GM21423 (cell line): ENCODE measurements around the gene ACCSL.
A peak's percentile ranks its signal among the peaks of the same experiment; 100 is the strongest.

Experiments used
- ATAC-seq: cut with Tn5 transposase; IDR thresholded peaks from one replicate; pipeline ENCODE4 v1.9.1; 2021; ENCODE audit warnings: mild to moderate bottlenecking, moderate library complexity; ENCODE audit not compliant: unreplicated experiment

Gene ACCSL

GRCh38 chr11:44049832-44050231 lies 2.1 kb downstream of the ACCSL start:
- ATAC-seq, result no peak

DNA sequence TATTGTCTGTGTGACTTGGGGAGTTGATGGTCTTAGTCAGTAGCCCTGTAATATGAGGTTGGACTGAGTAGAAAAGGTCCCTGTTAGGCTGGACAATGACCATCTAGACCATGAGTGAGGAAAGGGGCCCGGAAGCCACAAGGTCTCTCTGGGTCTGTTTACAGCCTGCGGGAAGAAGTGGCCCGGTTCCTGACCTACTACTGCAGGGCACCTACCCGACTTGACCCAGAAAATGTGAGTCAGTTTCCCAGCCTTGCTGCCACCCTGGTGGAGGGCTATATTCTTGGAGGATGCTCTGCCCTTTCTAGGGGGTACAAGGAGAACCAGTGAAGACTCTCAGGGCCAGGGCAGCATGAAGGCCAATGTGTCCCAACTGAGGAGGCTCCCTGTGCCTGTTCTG lies 3.4 kb downstream of the ACCSL start:
- ATAC-seq, result no peak

DNA sequence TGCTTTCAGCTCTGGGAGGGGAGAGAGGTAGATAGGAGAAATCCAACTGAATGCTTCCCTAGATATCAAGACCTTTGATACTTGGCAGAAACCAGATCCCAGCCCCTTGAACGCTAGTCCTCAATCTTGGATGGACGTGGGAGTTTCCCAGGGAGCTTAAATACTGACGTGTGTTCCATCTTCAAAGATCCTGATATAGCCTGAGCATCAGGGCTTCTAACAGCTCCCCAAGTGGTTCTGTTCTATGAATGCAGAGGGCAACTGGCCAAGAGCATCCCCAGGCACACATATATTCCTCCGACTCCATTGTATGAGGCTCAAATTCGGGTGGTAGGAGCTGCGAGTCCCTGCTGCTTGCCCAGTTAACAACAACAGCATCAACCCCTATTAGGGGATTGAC lies 9.6 kb downstream of the ACCSL start:
- ATAC-seq, result no peak

- no peak for ATAC-seq
These were observed 10.5 kb downstream of the ACCSL start for GRCh38 chr11:44058275-44058674.

DNA sequence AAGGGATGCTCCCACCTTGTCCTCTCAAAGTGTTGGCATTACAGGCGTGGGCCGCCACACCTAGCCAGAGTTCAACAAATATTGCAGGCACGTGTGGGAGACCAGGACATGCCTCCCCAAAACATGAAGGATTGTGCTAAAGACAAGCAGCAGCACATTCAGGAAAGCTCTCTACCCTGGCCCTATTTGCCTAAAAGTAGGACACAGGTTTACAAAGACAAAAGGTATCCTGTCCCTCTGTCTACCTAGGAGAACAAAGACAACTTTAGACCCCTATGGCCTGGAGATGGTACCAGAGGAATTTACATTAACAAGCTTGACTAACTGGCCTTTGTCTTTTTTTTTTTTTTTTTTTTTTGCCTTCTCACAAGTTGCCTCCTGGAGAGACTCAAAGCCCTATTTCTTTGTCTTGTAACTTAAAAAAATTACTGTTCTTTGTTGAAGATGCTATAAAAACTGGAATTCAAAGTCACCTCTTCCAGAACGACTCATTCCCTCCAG lies 17.4 kb downstream of the ACCSL start:
- no peak for ATAC-seq

DNA sequence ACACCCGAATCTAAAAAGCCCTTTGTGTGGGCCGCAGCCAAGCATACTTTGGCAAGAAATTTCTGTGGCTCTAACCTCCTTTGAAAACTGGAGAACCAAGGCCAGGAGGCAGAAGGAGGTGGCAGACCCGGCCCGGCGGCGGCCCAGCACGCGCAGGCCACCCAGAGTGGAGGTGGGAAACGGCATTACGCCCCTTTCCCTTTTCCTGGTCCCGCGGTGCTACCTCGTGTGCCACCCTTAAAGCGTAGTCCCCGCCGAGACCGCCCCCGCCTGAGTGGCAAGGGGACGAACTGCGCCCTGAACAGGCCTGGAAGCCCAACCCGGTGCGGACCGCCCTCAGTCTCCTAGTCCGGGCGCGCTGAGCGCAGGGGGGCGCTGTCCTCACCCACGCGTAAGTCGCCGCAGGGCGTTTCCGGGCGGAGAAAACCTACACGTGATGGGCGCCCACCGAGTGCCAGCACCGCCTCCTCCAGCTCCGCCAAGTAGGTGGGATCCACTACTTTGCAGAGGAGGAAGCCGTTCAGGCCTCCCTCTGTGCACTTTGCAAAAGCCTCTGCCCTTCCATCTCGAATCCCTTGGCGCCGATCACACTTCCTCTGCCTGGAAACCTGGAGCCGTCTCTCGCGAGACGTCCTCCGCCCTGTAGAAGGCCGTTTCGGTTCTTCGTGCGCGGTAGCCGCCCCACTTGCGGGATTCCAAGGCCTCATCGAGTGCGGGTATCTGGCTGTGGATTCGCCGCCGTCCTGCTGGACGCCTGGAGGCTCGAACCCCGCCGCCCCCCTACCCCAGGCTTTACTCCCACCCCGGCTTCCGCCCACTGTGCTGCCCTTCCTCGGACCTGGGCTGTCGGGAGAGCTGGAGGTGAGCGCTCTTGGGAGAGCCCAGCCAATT lies 18.3 kb downstream of the ACCSL start, which contains the start of gene ACCS:
Gene ACCS (plus strand): TSS at position 430 of the 891 bp plus-strand sequence. CDS start 1,358 bp downstream, outside the sequence.
- ATAC-seq, result peak; percentile 96

DNA sequence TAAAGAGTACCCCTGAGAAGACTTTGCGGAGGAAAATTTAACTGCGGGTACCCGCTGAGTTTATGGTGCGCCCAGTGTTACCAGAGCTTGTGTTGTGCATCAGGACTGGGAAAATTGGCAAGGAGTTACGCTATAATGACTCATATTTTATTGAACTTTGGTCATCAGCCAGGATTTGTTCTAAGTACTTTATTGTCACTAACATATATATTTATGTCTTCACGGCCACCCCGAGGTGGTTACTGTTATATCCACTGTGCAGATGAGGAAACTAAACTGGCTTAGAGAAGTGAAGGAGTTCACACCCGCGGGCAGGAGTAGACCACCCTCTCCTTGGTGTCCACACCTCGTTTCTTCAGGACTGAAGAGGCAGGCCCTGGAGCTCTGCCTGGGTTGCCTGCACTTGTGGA lies 19.0 kb downstream of the ACCSL start:
- no peak for ATAC-seq

GRCh38 chr11:44067266-44067665 lies 19.5 kb downstream of the ACCSL start:
- no peak for ATAC-seq

DNA sequence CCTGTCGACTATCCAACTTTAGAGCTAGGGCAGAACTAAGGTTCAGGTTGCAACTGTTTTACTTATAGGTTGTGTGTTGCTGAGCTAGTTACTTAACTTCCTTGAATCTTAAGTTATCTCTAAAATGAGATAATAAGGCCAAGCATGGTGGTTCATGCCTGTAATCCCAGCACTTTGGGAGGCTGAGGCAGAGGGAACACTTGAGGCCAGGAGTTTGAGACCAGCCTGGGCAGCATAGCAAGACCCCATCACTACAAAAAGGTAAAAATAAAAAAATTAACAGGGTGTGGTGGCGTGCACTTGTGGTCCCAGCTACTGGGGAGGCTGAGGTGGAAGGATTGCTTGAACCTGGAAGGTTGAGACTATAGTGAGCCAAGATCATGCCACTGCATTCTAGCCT lies 20.4 kb downstream of the ACCSL start:
- no peak for ATAC-seq

DNA sequence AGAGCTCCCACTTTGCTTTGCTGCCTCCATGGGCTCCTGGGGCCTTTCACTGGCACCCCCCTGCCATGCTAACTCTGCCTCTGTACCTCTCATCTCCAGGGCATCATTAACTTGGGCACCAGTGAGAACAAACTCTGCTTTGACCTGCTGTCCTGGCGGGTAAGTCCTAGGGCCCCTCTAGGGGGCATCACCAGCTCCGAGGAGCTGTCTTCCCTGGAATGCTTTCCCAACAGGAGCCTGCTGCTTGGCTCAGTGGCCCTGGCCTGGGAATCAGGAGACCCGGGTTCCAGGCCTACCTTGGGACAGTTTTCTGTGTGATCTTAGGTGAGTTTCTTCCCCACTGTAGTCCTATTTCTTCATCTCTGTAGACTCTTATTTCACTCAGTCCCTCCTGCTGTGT lies 23.4 kb downstream of the ACCSL start:
- no peak for ATAC-seq

GRCh38 chr11:44072757-44073658 lies 25.2 kb downstream of the ACCSL start:
- ATAC-seq, result no peak

- ATAC-seq, result no peak
These were observed 31.0 kb downstream of the ACCSL start for GRCh38 chr11:44078794-44079193.

GRCh38 chr11:44079376-44079775 lies 31.6 kb downstream of the ACCSL start:
- ATAC-seq, result no peak

- ATAC-seq, result no peak
These were observed 33.2 kb downstream of the ACCSL start for GRCh38 chr11:44080951-44081350.

GRCh38 chr11:44082645-44083044 lies 34.9 kb downstream of the ACCSL start:
- ATAC-seq, result no peak

- no peak for ATAC-seq
These were observed 35.7 kb downstream of the ACCSL start for GRCh38 chr11:44083433-44083832.

DNA sequence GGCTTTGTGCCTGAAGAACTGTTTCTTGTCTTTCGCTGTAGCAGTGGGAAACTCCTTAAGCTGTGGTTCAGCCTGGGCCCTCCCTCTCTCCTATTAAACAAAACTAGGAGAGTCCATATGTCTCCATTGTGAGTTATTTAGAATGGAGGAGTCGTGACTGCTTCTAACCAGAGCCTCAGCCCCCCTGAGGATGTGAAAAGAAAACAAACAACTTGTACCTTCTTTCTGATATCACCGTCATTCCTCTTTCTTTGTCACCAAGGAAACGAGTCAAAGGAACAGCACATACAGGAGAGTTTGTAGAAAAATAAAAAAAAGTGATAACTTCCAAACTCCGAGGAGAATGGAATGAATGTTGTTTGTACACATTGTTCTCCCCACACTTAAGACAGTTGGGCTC lies 36.1 kb downstream of the ACCSL start:
- ATAC-seq, result no peak

- ATAC-seq, result no peak
These were observed 37.5 kb downstream of the ACCSL start for GRCh38 chr11:44085330-44085729.

GRCh38 chr11:44088377-44088776 lies 40.6 kb downstream of the ACCSL start:
- no peak for ATAC-seq

DNA sequence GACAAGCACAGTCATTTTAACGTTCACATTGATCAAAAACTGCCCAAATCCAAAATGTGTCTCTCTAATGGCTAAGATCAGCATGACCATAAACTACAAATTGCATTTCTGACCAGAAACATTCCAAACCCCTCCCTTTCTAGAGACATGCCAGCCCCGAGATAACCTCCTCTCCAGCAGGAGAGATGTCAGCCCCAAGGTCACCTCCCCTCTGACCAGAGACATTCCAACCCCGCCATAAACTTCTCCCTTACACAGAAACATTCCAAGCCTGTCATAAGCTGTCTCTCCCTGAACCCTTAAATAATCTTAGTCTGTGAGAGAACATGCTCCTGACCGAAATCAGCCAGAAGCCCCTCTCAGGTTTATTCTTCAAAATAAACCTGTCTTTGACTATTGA lies 41.1 kb downstream of the ACCSL start:
- no peak for ATAC-seq

GRCh38 chr11:44090539-44090938 lies 42.8 kb downstream of the ACCSL start:
- ATAC-seq, result no peak
